ENCODE results near the gene VPS13A. TPM values are rescaled to one million over a fixed set of nuclear protein-coding genes. Genes with fewer than 3 reads are reported as not detected.

Gene VPS13A
- total RNA-seq, 4 donors from 2014 or later, result 24.6 to 31.0 (median 27.6) TPM

GRCh38 chr9:77463151-77463550 is 285.8 kb downstream of the VPS13A start:
- no peak overlapping the region for H3K27ac ChIP-seq
- no peak overlapping the region for H3K4me3 ChIP-seq
- H3K36me3 ChIP-seq, result no peaks in the 10 kb centered on the region
- TF ChIP-seq EP300 (IDR thresholded peaks at IDR 0.05), result no peak
- TF ChIP-seq, protein P1, sequence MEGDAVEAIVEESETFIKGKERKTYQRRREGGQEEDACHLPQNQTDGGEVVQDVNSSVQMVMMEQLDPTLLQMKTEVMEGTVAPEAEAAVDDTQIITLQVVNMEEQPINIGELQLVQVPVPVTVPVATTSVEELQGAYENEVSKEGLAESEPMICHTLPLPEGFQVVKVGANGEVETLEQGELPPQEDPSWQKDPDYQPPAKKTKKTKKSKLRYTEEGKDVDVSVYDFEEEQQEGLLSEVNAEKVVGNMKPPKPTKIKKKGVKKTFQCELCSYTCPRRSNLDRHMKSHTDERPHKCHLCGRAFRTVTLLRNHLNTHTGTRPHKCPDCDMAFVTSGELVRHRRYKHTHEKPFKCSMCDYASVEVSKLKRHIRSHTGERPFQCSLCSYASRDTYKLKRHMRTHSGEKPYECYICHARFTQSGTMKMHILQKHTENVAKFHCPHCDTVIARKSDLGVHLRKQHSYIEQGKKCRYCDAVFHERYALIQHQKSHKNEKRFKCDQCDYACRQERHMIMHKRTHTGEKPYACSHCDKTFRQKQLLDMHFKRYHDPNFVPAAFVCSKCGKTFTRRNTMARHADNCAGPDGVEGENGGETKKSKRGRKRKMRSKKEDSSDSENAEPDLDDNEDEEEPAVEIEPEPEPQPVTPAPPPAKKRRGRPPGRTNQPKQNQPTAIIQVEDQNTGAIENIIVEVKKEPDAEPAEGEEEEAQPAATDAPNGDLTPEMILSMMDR (IDR thresholded peaks at IDR 0.05), result no peak
- no peak for TF ChIP-seq POLR2A (IDR thresholded peaks at IDR 0.05)
- H3K9me3 ChIP-seq, result no peaks in the 10 kb centered on the region
- peaks cover 0 to 2% (median 0%) of the 10 kb centered on the region in 4 donors for H3K4me1 ChIP-seq
- no peaks in the 10 kb centered on the region for H3K27me3 ChIP-seq
- no peak for DNase-seq (ENCODE audit: low spot score in 2 of 2)
- 62 to 64% methylated on average over 3 of the region's 3 CpGs for WGBS, 2 donors

DNA sequence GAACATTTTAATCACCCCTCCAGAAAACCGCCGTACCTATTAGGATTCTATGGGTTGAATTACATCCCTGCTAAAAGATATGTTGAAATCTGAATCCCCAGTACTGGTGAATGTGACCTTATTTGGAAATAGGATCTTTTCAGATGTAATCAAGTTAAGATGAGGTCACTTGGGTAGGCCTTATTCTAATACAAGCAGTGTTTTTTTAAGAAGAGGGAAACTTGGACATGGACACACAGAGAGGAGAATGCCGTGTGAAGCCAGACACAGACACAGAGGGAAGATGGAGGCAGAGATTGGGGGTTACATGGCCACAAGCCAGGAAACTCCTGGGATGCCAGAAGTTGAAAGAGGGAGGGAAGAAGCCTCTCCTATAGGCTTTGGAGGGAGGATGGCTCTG is 287.3 kb downstream of the VPS13A start:
- Histone ChIP-seq H3K36me3 (no peaks in the 10 kb centered on the region), H3K27ac (no peak overlapping the region), H3K27me3 (no peaks in the 10 kb centered on the region), H3K4me1 (no peaks in the 10 kb centered on the region), H3K4me3 (no peak overlapping the region), H3K9me3 (no peaks in the 10 kb centered on the region)
- DNase-seq (ENCODE audit: low spot score in 2 of 2), result no peak
- 71 to 88% methylated on average over 3 of the region's 3 CpGs for WGBS, 2 donors
- TF ChIP-seq POLR2A (IDR thresholded peaks at IDR 0.05) (no peak), EP300 (IDR thresholded peaks at IDR 0.05) (no peak)
- TF ChIP-seq, protein P1 (IDR thresholded peaks at IDR 0.05), result no peak

DNA sequence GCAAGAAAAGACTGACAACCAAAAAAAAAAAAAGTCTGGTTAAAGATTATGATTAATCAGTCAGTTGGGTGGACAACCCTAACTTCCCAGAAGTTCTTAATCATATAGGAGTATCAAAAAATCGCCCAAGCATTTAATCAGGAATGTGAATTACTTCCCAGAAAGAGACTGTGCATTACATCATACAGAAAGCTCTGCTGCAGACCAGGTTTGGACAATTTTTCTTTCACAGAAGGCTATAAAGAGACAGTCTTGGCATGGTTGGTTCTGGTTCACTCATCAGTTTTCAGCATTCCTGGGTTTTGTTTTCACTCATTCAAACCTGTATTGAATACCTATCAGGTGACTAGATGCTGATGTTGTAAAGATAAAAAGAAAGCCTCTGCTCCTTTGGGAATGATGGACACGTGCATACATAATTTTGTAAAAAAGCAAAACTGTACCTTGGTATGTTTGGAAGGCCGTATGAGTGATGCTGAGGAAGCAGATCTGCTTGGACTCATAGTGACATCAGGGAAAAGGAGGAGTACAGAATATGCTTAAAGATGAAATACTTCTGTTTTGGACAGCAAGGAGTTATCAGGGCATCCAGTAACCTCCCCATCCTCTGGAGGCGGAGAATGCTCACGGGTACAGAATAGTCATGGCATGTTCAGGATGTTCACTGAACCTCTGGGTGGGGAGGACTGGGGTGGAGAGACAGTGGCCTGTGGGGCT is 292.3 kb downstream of the VPS13A start:
- Histone ChIP-seq H3K4me1 (no peaks in the 10 kb centered on the region), H3K27me3 (no peaks in the 10 kb centered on the region), H3K4me3 (no peak overlapping the region), H3K27ac (no peak overlapping the region), H3K9me3 (peaks cover 0 to 18% (median 3%) of the 10 kb centered on the region in 4 donors), H3K36me3 (no peaks in the 10 kb centered on the region)
- 74 to 83% methylated on average over 5 of the region's 5 CpGs for whole genome bisulfite sequencing, 2 donors
- DNase-seq (ENCODE audit: low spot score in 2 of 2), result no peak
- TF ChIP-seq, protein P1 (IDR thresholded peaks at IDR 0.05), result no peak
- TF ChIP-seq POLR2A (IDR thresholded peaks at IDR 0.05) (no peak), EP300 (IDR thresholded peaks at IDR 0.05) (no peak)

Other genes starting within 250 kb of the VPS13A start
- not detected for gene FOXB2, start 157.9 kb upstream of the VPS13A start, total RNA-seq

Data from tibial nerve (tissue), 4 donors.